Hepatocyte (in vitro differentiated cells): Measurements from ENCODE around the gene CDCA8.

Experiments
- CTCF ChIP-seq: fragments of 200-600 bp; sonication (generic); IDR thresholded peaks from 2 replicates; pipeline ENCODE4 v1.5.1; 2016; ENCODE audit warnings: antibody characterized with exemption, mild to moderate bottlenecking; ENCODE audit not compliant: poor library complexity
- EZH2 ChIP-seq: fragments of 200-600 bp; sonication (generic); IDR thresholded peaks from 2 replicates; pipeline ENCODE4 v1.6.1; 2016; ENCODE audit warnings: antibody characterized with exemption, mild to moderate bottlenecking, borderline replicate concordance
- EZH2phosphoT487 ChIP-seq: fragments of 200-600 bp; sonication (generic); IDR thresholded peaks from one replicate; pipeline ENCODE4 v1.6.1; 2018; ENCODE audit warnings: antibody characterized with exemption, mild to moderate bottlenecking, low read depth, moderate library complexity; ENCODE audit not compliant: unreplicated experiment, severe bottlenecking

- TF ChIP-seq EZH2 (no peak), CTCF (no peak), EZH2phosphoT487 (no peak)
These were observed 29.2 kb downstream of the CDCA8 start for GRCh38 chr1:37721565-37721964.
